ENCODE measurements around the gene ZAR1.

ZAR1 gene

GRCh38 chr4:48495941-48496340, 5.9 kb downstream of the ZAR1 start:
- TF ChIP-seq JUND (IDR thresholded peaks at IDR 0.05; ENCODE audit: low read depth) = no peak
- no peak for DNase-seq (ENCODE audit: low read depth in 1 of 2, low spot score in 1 of 2)
- in situ Hi-C loops (cut with HindIII; ENCODE audit: low pct_unique_long_range_greater_than_20kb, low sequenced_read_pairs) = no loop called here

- DNase-seq (ENCODE audit: low read depth in 1 of 2, low spot score in 1 of 2) = no peak
- in situ Hi-C loops (cut with HindIII; ENCODE audit: low pct_unique_long_range_greater_than_20kb, low sequenced_read_pairs) = no loop called here
- no peak for TF ChIP-seq JUND (IDR thresholded peaks at IDR 0.05; ENCODE audit: low read depth)
These were observed 8.8 kb downstream of the ZAR1 start for GRCh38 chr4:48498895-48499294.

GRCh38 chr4:48499551-48500066, 9.6 kb downstream of the ZAR1 start:
- TF ChIP-seq JUND (IDR thresholded peaks at IDR 0.05; ENCODE audit: low read depth) = no peak
- in situ Hi-C loops (cut with HindIII; ENCODE audit: low pct_unique_long_range_greater_than_20kb, low sequenced_read_pairs) = no loop called here
- DNase-seq (ENCODE audit: low read depth in 1 of 2, low spot score in 1 of 2) = no peak

- DNase-seq (ENCODE audit: low read depth in 1 of 2, low spot score in 1 of 2) = no peak
- in situ Hi-C loops (cut with HindIII; ENCODE audit: low pct_unique_long_range_greater_than_20kb, low sequenced_read_pairs) = no loop called here
- TF ChIP-seq JUND (IDR thresholded peaks at IDR 0.05; ENCODE audit: low read depth) = no peak
These were observed 13.4 kb downstream of the ZAR1 start for GRCh38 chr4:48503233-48504025.

GRCh38 chr4:48504026-48504330, 13.9 kb downstream of the ZAR1 start:
- TF ChIP-seq JUND (IDR thresholded peaks at IDR 0.05; ENCODE audit: low read depth) = no peak
- no peak for DNase-seq (ENCODE audit: low read depth in 1 of 2, low spot score in 1 of 2)
- in situ Hi-C loops (cut with HindIII; ENCODE audit: low pct_unique_long_range_greater_than_20kb, low sequenced_read_pairs) = no loop called here

- in situ Hi-C loops (cut with HindIII; ENCODE audit: low pct_unique_long_range_greater_than_20kb, low sequenced_read_pairs) = no loop called here
- no peak for TF ChIP-seq JUND (IDR thresholded peaks at IDR 0.05; ENCODE audit: low read depth)
- no peak for DNase-seq (ENCODE audit: low read depth in 1 of 2, low spot score in 1 of 2)
These were observed 14.3 kb downstream of the ZAR1 start for GRCh38 chr4:48504352-48504751.

- no peak for TF ChIP-seq JUND (IDR thresholded peaks at IDR 0.05; ENCODE audit: low read depth)
- DNase-seq (ENCODE audit: low read depth in 1 of 2, low spot score in 1 of 2) = no peak
- in situ Hi-C loops (cut with HindIII; ENCODE audit: low pct_unique_long_range_greater_than_20kb, low sequenced_read_pairs) = no loop called here
These were observed 16.7 kb downstream of the ZAR1 start for GRCh38 chr4:48506716-48507115.

- DNase-seq (ENCODE audit: low read depth in 1 of 2, low spot score in 1 of 2) = no peak
- in situ Hi-C loops (cut with HindIII; ENCODE audit: low pct_unique_long_range_greater_than_20kb, low sequenced_read_pairs) = no loop called here
- no peak for TF ChIP-seq JUND (IDR thresholded peaks at IDR 0.05; ENCODE audit: low read depth)
These were observed 19.5 kb downstream of the ZAR1 start for GRCh38 chr4:48509543-48509942.

GRCh38 chr4:48518143-48518542, 28.1 kb downstream of the ZAR1 start:
- in situ Hi-C loops (cut with HindIII; ENCODE audit: low pct_unique_long_range_greater_than_20kb, low sequenced_read_pairs) = no loop called here
- no peak for TF ChIP-seq JUND (IDR thresholded peaks at IDR 0.05; ENCODE audit: low read depth)
- DNase-seq (ENCODE audit: low read depth in 1 of 2, low spot score in 1 of 2) = no peak

GRCh38 chr4:48526406-48526805, 36.4 kb downstream of the ZAR1 start:
- DNase-seq (ENCODE audit: low read depth in 1 of 2, low spot score in 1 of 2) = no peak
- TF ChIP-seq JUND (IDR thresholded peaks at IDR 0.05; ENCODE audit: low read depth) = no peak
- in situ Hi-C loops (cut with HindIII; ENCODE audit: low pct_unique_long_range_greater_than_20kb, low sequenced_read_pairs) = no loop called here

GRCh38 chr4:48538358-48538757, 48.3 kb downstream of the ZAR1 start:
- in situ Hi-C loops (cut with HindIII; ENCODE audit: low pct_unique_long_range_greater_than_20kb, low sequenced_read_pairs) = no loop called here
- no peak for DNase-seq (ENCODE audit: low read depth in 1 of 2, low spot score in 1 of 2)
- no peak for TF ChIP-seq JUND (IDR thresholded peaks at IDR 0.05; ENCODE audit: low read depth)

GRCh38 chr4:48539597-48539996, 49.5 kb downstream of the ZAR1 start:
- TF ChIP-seq JUND (IDR thresholded peaks at IDR 0.05; ENCODE audit: low read depth) = no peak
- in situ Hi-C loops (cut with HindIII; ENCODE audit: low pct_unique_long_range_greater_than_20kb, low sequenced_read_pairs) = no loop called here
- DNase-seq (ENCODE audit: low read depth in 1 of 2, low spot score in 1 of 2) = no peak

GRCh38 chr4:48542888-48543287, 52.8 kb downstream of the ZAR1 start:
- in situ Hi-C loops (cut with HindIII; ENCODE audit: low pct_unique_long_range_greater_than_20kb, low sequenced_read_pairs) = no loop called here
- no peak for TF ChIP-seq JUND (IDR thresholded peaks at IDR 0.05; ENCODE audit: low read depth)

GRCh38 chr4:48543796-48544195, 53.7 kb downstream of the ZAR1 start:
- DNase-seq (ENCODE audit: low read depth in 1 of 2, low spot score in 1 of 2) = no peak
- no peak for TF ChIP-seq JUND (IDR thresholded peaks at IDR 0.05; ENCODE audit: low read depth)
- in situ Hi-C loops (cut with HindIII; ENCODE audit: low pct_unique_long_range_greater_than_20kb, low sequenced_read_pairs) = no loop called here

More at GRCh38 chr4:48542888-48543287, 52.8 kb downstream of the ZAR1 start:
- DNase-seq (ENCODE audit: low read depth in 1 of 2, low spot score in 1 of 2) = no peak

All from T47D (cell line).